GM19397 (cell line): ENCODE measurements around the gene DPYSL5.
"Not testable (repeated sequence)": the region's sequence is repeated elsewhere in the genome, so short reads cannot be mapped to it uniquely, and the experiment has no call there.

Experiments
- ATAC-seq: cut with Tn5 transposase; IDR thresholded peaks from one replicate; pipeline ENCODE4 v1.9.1; 2021; ENCODE audit warnings: mild to moderate bottlenecking, moderate library complexity; ENCODE audit not compliant: unreplicated experiment

DPYSL5 gene, protein sequence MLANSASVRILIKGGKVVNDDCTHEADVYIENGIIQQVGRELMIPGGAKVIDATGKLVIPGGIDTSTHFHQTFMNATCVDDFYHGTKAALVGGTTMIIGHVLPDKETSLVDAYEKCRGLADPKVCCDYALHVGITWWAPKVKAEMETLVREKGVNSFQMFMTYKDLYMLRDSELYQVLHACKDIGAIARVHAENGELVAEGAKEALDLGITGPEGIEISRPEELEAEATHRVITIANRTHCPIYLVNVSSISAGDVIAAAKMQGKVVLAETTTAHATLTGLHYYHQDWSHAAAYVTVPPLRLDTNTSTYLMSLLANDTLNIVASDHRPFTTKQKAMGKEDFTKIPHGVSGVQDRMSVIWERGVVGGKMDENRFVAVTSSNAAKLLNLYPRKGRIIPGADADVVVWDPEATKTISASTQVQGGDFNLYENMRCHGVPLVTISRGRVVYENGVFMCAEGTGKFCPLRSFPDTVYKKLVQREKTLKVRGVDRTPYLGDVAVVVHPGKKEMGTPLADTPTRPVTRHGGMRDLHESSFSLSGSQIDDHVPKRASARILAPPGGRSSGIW

DNA sequence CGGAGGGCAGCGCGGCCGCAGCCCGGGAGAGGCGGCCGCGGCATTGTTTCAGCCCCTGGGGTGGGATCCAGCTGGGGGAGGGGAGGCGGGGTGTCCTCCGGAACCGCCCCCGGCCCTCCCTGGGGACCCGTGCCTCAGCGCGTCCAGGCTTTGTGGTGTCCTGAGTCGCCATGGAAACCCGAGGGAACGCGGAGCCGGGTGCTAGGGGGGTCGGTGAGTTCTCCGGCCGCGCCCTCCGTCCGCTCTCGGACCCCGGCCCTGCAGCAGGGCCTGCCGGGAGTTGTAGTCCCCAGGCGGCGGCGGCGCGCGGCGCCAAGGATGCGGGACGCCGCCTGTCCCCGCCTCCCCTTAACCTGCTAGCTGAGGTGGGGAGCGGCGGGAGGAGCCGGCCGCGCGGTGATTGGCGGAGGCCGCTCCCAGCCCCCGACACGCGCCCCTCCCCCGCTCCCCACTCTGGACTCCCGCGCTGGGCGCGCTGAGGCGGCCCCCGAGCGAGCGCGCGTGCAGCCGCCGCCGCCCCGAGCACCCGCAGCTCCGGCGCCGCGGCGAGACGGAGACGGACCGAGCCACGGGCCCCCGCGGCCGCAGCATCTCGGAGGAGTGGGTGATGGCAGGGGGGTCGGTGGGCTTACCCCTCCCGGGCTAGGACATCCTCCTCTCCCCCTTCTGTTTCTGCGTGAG is at the start of gene DPYSL5:
Gene DPYSL5, plus strand, starts transcription at position 478 of the 681 bp plus-strand sequence. CDS start 50,368 bp downstream, outside the sequence.
- no peak for ATAC-seq

DNA sequence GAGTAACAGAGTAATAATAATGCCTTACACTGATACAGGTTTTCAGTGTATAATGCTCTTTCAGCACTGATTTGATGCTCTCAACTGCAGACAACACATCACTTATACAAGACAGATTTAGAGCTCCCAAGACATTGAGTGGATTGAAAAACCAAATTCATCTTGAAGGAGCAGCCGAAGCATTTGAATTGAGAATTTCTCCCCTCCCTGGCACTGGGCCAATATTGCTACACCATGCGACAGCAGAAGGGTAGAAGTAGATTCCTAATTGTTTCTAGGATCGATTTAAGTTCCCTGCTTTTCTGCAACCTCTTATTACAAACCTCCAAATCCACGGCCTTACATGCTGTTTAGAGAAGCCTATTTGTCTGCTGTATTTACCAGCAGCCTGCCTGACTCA is 46.6 kb upstream of the DPYSL5 start:
- no peak for ATAC-seq

GRCh38 chr2:26801796-26802195 is 46.1 kb upstream of the DPYSL5 start:
- ATAC-seq: no peak

DNA sequence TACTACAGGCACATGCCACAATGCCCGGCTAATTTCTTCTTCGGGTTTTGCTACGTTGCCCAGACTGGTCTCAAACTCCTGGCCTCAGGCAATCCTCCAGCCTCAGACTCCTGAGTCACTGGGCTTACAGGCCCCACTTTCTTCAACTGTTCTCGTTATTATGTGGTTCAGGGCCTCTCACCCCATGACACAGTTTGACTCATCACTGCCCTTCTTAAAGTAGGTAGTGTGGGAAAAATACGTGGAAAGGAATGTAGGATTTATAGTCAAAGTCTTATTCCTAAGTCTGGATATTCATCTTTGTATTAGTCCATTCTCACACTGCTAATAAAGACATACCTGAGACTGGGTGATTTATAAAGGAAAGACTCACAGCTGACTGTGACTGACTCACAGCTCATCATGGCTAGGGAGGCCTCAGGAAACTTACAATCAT is 42.7 kb upstream of the DPYSL5 start:
- no peak for ATAC-seq

DNA sequence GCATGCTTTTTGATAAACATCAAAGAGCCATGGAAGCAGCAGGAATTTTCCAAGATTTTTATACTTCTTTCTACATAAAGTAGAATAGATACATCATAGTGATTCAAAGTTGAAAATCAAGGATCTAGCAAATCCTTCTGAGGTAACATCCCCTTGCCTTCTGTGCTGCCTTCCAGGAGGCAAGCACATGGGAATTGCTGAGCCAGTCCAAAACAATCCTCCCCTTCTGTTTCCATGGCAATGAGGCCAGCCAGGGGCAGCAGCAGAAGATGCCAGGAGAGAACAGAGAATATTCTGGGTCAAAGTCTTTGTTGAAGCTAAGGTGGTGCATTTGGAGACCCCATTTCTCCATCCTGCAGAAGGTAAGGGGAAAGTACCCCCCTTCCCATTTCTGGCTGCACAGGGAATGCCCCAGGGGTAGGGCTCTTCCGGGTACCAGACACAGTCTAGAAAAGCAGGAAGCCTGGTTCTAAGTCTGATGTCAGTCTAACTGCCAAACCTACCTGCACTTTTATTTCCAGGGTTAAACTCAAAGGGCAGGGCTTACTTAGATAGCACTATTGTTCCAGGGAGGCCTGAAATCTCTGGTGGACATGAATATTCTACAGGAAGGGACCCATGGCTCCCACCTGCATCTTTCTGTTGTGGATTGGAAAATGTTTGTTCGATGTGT is 40.0 kb upstream of the DPYSL5 start:
- ATAC-seq: no peak

DNA sequence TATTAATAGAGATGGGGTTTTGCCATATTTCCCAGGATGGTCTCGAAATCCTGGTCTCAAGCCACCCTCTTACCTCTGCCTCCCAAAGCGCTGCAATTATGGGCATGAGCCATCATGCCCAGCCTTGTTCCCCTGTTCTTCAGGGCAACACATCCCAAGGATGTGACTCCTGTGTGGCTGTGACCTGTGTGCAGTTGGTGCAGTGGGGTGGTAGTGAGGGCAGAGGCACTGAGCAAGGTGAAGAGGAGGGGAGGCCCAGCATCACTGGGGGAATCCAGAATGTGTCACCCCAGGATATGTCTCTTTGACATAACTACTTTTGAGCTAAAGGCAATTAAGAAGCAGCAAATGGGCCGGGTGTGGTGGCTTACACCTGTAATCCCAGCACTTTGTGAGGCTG is 38.7 kb upstream of the DPYSL5 start:
- ATAC-seq: no peak

- no peak for ATAC-seq
Measured at GRCh38 chr2:26809876-26810577, 37.9 kb upstream of the DPYSL5 start.

DNA sequence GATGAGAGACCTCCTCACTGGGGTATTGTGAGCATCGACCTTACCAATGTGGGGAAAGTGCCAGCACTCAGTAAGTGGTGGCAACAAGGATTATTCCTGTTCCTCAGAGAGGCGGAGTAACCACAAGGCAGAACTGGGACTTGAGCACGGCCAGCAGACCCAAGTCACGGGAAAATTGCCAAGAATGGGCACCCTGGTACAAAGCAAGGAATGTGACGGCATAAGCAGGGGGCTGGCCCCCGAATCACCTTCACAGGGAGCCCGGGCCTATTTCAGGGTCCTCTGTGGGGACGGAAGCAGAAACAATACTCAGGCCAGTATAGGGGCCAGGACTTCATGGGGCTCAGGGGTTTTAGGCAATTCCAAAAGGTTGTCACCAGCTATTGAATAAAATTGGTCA is 36.7 kb upstream of the DPYSL5 start:
- ATAC-seq: no peak

DNA sequence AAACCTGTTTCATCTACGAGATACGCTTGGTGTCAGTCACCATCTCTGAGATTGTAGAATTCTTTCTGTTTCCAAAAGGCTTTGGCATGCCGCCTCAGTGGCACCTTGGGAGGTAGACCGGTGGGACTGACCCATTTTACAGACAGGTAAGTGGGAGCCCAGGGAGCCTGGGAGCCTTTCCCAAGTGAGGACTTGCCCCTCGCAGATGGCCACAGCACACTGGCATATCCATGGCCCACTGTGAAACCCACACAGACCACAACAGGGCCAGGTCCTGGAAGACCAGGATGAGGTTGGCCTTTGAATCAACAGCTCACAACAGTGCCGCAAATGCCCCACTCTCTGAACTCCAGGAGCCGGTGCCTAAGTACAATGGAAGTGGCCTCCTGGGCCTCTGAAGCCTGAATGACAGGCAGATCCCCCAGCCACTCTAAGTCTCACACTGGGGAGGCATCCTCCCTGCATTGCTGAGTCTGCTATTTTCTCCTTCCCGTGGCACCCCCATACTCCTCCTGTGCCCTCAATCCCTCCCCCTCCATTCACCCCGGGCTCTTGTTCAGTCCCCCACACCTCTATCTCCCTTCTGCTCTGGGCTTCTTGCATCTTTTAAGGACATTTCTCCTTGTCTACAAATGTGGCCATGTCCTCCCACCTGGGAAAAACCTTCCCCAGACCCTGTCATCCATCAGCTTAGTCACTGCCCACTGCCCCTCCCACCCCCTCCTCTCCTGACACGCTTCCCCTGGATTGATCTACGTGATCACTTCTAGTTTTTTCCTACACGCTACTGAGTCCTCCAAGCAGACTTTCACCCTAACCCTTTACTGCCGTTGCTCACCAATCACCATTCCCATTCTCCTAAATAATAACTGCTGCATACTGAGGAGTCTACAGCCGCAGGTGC is 35.9 kb upstream of the DPYSL5 start:
- no peak for ATAC-seq

DNA sequence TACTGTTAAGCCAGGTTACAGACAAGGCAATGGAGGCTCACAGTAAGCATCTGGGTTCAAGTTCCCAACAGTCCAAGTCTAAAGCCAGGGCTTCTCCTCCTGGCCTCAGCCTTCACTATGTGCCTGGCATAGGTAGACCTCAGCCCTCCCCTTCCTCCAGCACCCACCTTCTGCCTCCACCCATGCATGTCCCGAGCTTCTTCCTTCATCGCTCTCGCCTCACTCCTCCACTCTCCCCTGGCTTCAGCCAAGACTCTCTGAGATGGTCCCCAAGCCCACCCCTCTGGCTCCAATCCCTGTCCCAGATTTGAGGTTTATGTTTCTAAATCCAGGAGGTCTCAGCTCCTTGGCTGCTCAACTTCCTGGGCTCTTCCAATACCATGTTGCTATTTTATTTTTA is 35.2 kb upstream of the DPYSL5 start:
- no peak for ATAC-seq

- not testable (repeated sequence) for ATAC-seq
Measured at GRCh38 chr2:26814072-26814765, 33.7 kb upstream of the DPYSL5 start.

- ATAC-seq: no peak
Measured at GRCh38 chr2:26816893-26817292, 31.0 kb upstream of the DPYSL5 start.

- no peak for ATAC-seq
Measured at GRCh38 chr2:26818255-26818654, 29.7 kb upstream of the DPYSL5 start.

DNA sequence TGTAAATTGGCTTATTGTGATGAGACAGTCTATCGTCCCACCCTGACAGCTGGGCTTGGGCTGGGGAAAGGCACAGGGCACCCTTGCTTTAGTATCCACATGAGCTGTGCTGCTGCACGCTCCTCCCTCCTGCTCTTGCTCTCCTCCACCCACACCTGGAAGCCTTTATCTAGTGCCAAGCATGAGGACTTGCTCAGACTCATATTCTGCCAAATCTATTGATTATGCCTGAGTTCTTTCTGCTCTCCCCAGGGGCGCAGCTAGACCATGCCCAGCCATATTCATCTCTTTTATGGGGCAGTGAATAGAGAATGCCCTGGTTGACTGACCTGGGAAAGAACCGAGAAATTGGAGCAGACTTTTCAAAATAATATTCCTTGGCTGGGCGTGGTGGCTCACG is 29.0 kb upstream of the DPYSL5 start:
- no peak for ATAC-seq

GRCh38 chr2:26820932-26821331 is 27.0 kb upstream of the DPYSL5 start:
- ATAC-seq: no peak

- ATAC-seq: no peak
Measured at GRCh38 chr2:26822877-26823276, 25.1 kb upstream of the DPYSL5 start.

- no peak for ATAC-seq
Measured at GRCh38 chr2:26838121-26838906, 9.6 kb upstream of the DPYSL5 start.

DNA sequence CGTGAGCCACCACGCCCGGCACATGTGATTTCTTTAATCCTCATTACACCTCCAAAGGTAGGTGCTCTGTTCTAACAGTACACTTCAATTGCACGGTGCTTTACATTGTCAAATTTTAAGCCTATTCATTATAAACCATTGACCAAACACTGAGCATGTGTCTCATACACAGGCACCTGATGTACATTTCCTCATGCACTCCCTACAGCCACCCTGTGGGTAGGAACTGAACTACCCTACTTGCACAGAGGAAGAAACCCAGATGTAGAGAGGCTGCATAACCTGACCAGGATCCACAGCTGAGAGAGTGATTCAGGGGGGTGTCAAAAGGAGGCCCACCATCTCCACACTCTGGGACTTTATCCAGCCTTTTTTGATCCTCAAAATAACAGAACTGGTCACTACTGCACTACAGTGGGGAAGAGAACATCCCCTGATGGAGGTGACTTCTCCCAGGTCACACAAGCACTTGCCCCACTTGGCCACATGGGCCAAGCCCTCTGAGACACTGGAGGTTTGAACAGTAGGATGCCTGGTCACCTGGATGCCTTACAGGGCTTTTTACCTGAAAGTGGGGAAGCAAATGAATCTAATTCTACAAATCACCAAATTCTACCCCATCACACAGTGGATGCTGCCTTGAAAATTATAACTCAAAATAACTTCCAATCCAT is 6.9 kb upstream of the DPYSL5 start:
- no peak for ATAC-seq
